Smooth muscle cell (in vitro differentiated cells): ENCODE results near the gene TENT4A. TPM values are rescaled to one million over a fixed set of nuclear protein-coding genes. Genes with fewer than 3 reads are reported as not detected.

Experiments
- DNase-seq: peaks from one replicate; lab custom pipeline; 2025; ENCODE audit not compliant: unreplicated experiment; lab: John Stamatoyannopoulos, UW
- H2AFZ ChIP-seq: fragments of 200-600 bp; sonication (generic); 2 replicates; pipeline ENCODE4 v1.6.0; 2016; ENCODE audit warnings: antibody characterized with exemption, low read depth, mild to moderate bottlenecking
- H3F3A ChIP-seq: fragments of 200-600 bp; sonication (generic); 2 replicates; pipeline ENCODE4 v1.6.0; 2017; ENCODE audit warnings: antibody characterized with exemption, low read depth
- H3K27ac ChIP-seq: fragments of 200-600 bp; sonication (generic); 2 replicates; pipeline ENCODE4 v1.5.1; 2016; ENCODE audit warnings: low read depth, mild to moderate bottlenecking
- H3K27me3 ChIP-seq: fragments of 200-600 bp; sonication (generic); 2 replicates; pipeline ENCODE4 v1.6.1; 2016; ENCODE audit warnings: low read depth, mild to moderate bottlenecking
- H3K36me3 ChIP-seq: fragments of 200-600 bp; sonication (generic); 2 replicates; pipeline ENCODE4 v1.5.1; 2016; ENCODE audit warnings: low read depth
- H3K4me1 ChIP-seq: fragments of 200-600 bp; sonication (generic); 2 replicates; pipeline ENCODE4 v1.5.1; 2016; ENCODE audit warnings: low read depth
- H3K4me2 ChIP-seq: fragments of 200-600 bp; sonication (generic); 2 replicates; pipeline ENCODE4 v1.6.0; 2016; ENCODE audit warnings: mild to moderate bottlenecking
- H3K4me3 ChIP-seq: fragments of 200-600 bp; sonication (generic); 2 replicates; pipeline ENCODE4 v1.5.1; 2016; ENCODE audit warnings: mild to moderate bottlenecking
- H3K79me2 ChIP-seq: fragments of 200-600 bp; sonication (generic); 2 replicates; pipeline ENCODE4 v1.6.0; 2016; ENCODE audit warnings: low read depth, mild to moderate bottlenecking
- H3K9ac ChIP-seq: fragments of 200-600 bp; sonication (generic); 2 replicates; pipeline ENCODE4 v1.6.0; 2016; ENCODE audit warnings: low read depth
- H3K9me3 ChIP-seq: fragments of 200-600 bp; sonication (generic); replicated peaks from 2 replicates; pipeline ENCODE4 v1.5.1; 2016; ENCODE audit warnings: low read depth
- H4K20me1 ChIP-seq: fragments of 200-600 bp; sonication (generic); 2 replicates; pipeline ENCODE4 v1.6.0; 2016; ENCODE audit warnings: low read depth
- CTCF ChIP-seq: fragments of 200-600 bp; sonication (generic); IDR thresholded peaks from 2 replicates; pipeline ENCODE4 v1.5.1; 2017; ENCODE audit warnings: borderline replicate concordance, mild to moderate bottlenecking, antibody characterized with exemption; ENCODE audit not compliant: insufficient read depth, poor library complexity, severe bottlenecking
- WGBS: methylation state at CpG from one replicate; pipeline ENCODE4 v1.1.7; 2016; ENCODE audit warnings: low lambda C conversion rate; 5-methylcytosine and 5-hydroxymethylcytosine counted together
- polyA plus RNA-seq: library from polyadenylated mRNA; unstranded; fragments of >200 nt; fragmentation: Nextera tagmentation; extraction: Ambion mirVana; gene quantifications from 2 replicates; pipeline ENCODE4 v1.2.1, GENCODE V29; 2016
- total RNA-seq: library from RNA; depleted of rRNA; stranded (reverse); fragments of >200 nt; gene quantifications from 2 replicates; pipeline ENCODE4 v1.2.3, GENCODE V29; 2014

Gene TENT4A
- total and polyA plus RNA-seq, 2 experiments from 2014 or later, result 10.0 to 16.2 TPM

GRCh38 chr5:6737043-6737941, 24.1 kb downstream of the TENT4A start:
- H3K79me2 ChIP-seq, result peaks cover 69% of the 10 kb centered on the region
- peaks cover 10% of the 10 kb centered on the region for H3K4me1 ChIP-seq
- no peak overlapping the region for H3K4me2 ChIP-seq
- no peaks in the 10 kb centered on the region for H3K27me3 ChIP-seq
- H3K36me3 ChIP-seq, result no peaks in the 10 kb centered on the region
- no peak for DNase-seq
- WGBS, result 97% methylated on average over 24 of the region's 24 CpGs
- no peak overlapping the region for H2AFZ ChIP-seq
- no peak overlapping the region for H3K27ac ChIP-seq
- H3F3A ChIP-seq, result no peaks in the 10 kb centered on the region
- peaks cover 96% of the 10 kb centered on the region for H4K20me1 ChIP-seq
- H3K4me3 ChIP-seq, result no peak overlapping the region
- TF ChIP-seq CTCF, result no peak
- no peak overlapping the region for H3K9ac ChIP-seq
- no peaks in the 10 kb centered on the region for H3K9me3 ChIP-seq

GRCh38 chr5:6739603-6740002, 26.4 kb downstream of the TENT4A start:
- no peak for TF ChIP-seq CTCF
- H3K4me3 ChIP-seq, result no peak overlapping the region
- H3K9me3 ChIP-seq, result no peaks in the 10 kb centered on the region
- H3F3A ChIP-seq, result peaks cover 4% of the 10 kb centered on the region
- H3K4me1 ChIP-seq, result no peaks in the 10 kb centered on the region
- no peak overlapping the region for H3K9ac ChIP-seq
- no peak overlapping the region for H3K27ac ChIP-seq
- H3K79me2 ChIP-seq, result peaks cover 49% of the 10 kb centered on the region
- WGBS, result 96% methylated on average over 15 of the region's 15 CpGs
- H3K27me3 ChIP-seq, result no peaks in the 10 kb centered on the region
- H4K20me1 ChIP-seq, result peaks cover 90% of the 10 kb centered on the region
- DNase-seq, result no peak
- H3K36me3 ChIP-seq, result no peaks in the 10 kb centered on the region
- H3K4me2 ChIP-seq, result no peak overlapping the region
- H2AFZ ChIP-seq, result no peak overlapping the region

GRCh38 chr5:6740586-6741150, 27.4 kb downstream of the TENT4A start:
- WGBS, result 93% methylated on average over 12 of the region's 12 CpGs
- H3K4me1 ChIP-seq, result no peaks in the 10 kb centered on the region
- no peaks in the 10 kb centered on the region for H3K27me3 ChIP-seq
- no peak overlapping the region for H3K4me2 ChIP-seq
- H3K27ac ChIP-seq, result no peak overlapping the region
- H2AFZ ChIP-seq, result no peak overlapping the region
- H3K36me3 ChIP-seq, result no peaks in the 10 kb centered on the region
- H3K9ac ChIP-seq, result no peak overlapping the region
- no peak overlapping the region for H3K4me3 ChIP-seq
- no peak for TF ChIP-seq CTCF
- peaks cover 4% of the 10 kb centered on the region for H3F3A ChIP-seq
- H3K9me3 ChIP-seq, result no peaks in the 10 kb centered on the region
- peaks cover 90% of the 10 kb centered on the region for H4K20me1 ChIP-seq
- DNase-seq, result no peak
- peaks cover 38% of the 10 kb centered on the region for H3K79me2 ChIP-seq
